ENCODE data around the gene ZNF425.
"Not testable (repeated sequence)": the region's sequence is repeated elsewhere in the genome, so short reads cannot be mapped to it uniquely, and the experiment has no call there.

The ZNF425 gene

GRCh38 chr7:149147072-149147751 is 21.1 kb upstream of the ZNF425 start, which contains the start of gene ZNF398:
Gene ZNF398 (plus strand): TSS chr7:149147453. CDS start chr7:149147743, 290 bp downstream.
- TF ChIP-seq EZH2phosphoT487 (IDR thresholded peaks at IDR 0.05; ENCODE audit: borderline replicate concordance), result no peak
- TF ChIP-seq, protein P1, sequence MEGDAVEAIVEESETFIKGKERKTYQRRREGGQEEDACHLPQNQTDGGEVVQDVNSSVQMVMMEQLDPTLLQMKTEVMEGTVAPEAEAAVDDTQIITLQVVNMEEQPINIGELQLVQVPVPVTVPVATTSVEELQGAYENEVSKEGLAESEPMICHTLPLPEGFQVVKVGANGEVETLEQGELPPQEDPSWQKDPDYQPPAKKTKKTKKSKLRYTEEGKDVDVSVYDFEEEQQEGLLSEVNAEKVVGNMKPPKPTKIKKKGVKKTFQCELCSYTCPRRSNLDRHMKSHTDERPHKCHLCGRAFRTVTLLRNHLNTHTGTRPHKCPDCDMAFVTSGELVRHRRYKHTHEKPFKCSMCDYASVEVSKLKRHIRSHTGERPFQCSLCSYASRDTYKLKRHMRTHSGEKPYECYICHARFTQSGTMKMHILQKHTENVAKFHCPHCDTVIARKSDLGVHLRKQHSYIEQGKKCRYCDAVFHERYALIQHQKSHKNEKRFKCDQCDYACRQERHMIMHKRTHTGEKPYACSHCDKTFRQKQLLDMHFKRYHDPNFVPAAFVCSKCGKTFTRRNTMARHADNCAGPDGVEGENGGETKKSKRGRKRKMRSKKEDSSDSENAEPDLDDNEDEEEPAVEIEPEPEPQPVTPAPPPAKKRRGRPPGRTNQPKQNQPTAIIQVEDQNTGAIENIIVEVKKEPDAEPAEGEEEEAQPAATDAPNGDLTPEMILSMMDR (conservative IDR thresholded peaks at IDR 0.05; ENCODE audit: low read length), result peak; percentile 61
- Histone ChIP-seq H4K20me1 (ENCODE audit: insufficient read depth, low read length, poor library complexity, severe bottlenecking) (peaks cover 21% of the 10 kb centered on the region), H3K9ac (ENCODE audit: low read depth, low read length, poor library complexity, severe bottlenecking) (peak within 1 kb of the TSS; percentile 91), H3K4me3 (ENCODE audit: low read length, poor library complexity, severe bottlenecking) (peak within 1 kb of the TSS; percentile 89), H3K79me2 (ENCODE audit: insufficient read depth, low read length) (peaks cover 59% of the 10 kb centered on the region), H3K36me3 (ENCODE audit: insufficient read depth, low read length) (no peaks in the 10 kb centered on the region), H3K27me3 (ENCODE audit: insufficient read depth, low read length, poor library complexity, severe bottlenecking) (no peaks in the 10 kb centered on the region), H3F3A (ENCODE audit: low read depth) (no peaks in the 10 kb centered on the region), H3K4me1 (ENCODE audit: insufficient read depth, low read length, poor library complexity, severe bottlenecking) (peaks cover 22% of the 10 kb centered on the region), H2AFZ (ENCODE audit: low read length) (peak within 1 kb of the TSS; percentile 90), H3K9me3 (ENCODE audit: insufficient read depth, low read depth, low read length) (no peaks in the 10 kb centered on the region), H3K4me2 (ENCODE audit: low read depth, low read length, poor library complexity, severe bottlenecking) (peak within 1 kb of the TSS; percentile 91), H3K9me2 (replicated peaks; ENCODE audit: low read depth, low read length) (no peaks in the 10 kb centered on the region)

DNA sequence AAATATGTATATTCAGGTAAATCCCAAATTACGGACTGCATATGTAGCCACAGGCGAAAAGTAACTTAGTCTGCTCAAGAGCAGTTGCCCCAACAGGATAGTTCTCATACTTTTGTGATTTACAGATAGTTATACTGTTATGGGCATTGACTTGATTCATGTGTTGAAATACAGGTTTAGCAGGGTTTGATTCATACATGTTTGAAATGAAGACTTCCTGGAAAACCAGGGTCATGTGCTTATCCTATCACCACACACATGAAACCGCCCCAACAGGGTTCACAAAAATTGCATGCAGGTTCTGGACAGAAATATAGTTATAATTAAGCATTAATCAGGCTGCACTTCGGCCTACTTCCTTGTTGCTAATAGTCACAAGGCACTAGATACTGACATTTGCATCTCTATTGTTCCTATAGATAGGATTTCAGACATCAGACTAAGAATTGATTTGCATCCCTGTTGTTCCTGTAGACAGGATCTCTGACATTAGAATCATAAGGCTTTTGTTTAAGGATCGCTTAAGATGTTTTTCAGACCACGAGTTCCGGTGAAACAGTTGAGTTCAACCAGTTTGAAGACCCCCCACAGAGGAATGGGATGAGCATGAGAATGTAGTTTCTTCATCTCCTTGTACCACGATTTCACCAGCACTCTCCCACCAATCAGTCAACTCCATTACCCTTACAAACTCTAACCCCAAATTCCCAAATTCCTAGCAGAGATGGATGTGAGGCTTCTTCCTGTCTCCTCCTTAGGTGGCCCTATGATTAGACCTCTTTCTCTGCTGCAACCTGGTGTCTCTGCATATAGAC is 19.1 kb upstream of the ZNF425 start:
- Histone ChIP-seq H3K9ac (ENCODE audit: low read depth, low read length, poor library complexity, severe bottlenecking) (peak overlapping the region; percentile 91), H3F3A (ENCODE audit: low read depth) (no peaks in the 10 kb centered on the region), H2AFZ (ENCODE audit: low read length) (no peak overlapping the region), H3K36me3 (ENCODE audit: insufficient read depth, low read length) (no peaks in the 10 kb centered on the region), H3K79me2 (ENCODE audit: insufficient read depth, low read length) (peaks cover 45% of the 10 kb centered on the region), H3K4me1 (ENCODE audit: insufficient read depth, low read length, poor library complexity, severe bottlenecking) (peaks cover 22% of the 10 kb centered on the region), H3K4me2 (ENCODE audit: low read depth, low read length, poor library complexity, severe bottlenecking) (peak overlapping the region; percentile 68), H3K4me3 (ENCODE audit: low read length, poor library complexity, severe bottlenecking) (peak overlapping the region; percentile 89), H3K27me3 (ENCODE audit: insufficient read depth, low read length, poor library complexity, severe bottlenecking) (no peaks in the 10 kb centered on the region), H4K20me1 (ENCODE audit: insufficient read depth, low read length, poor library complexity, severe bottlenecking) (peaks cover 20% of the 10 kb centered on the region), H3K9me2 (replicated peaks; ENCODE audit: low read depth, low read length) (no peaks in the 10 kb centered on the region), H3K9me3 (ENCODE audit: insufficient read depth, low read depth, low read length) (no peaks in the 10 kb centered on the region)
- TF ChIP-seq, protein P1 (conservative IDR thresholded peaks at IDR 0.05; ENCODE audit: low read length), result no peak
- no peak for TF ChIP-seq EZH2phosphoT487 (IDR thresholded peaks at IDR 0.05; ENCODE audit: borderline replicate concordance)

DNA sequence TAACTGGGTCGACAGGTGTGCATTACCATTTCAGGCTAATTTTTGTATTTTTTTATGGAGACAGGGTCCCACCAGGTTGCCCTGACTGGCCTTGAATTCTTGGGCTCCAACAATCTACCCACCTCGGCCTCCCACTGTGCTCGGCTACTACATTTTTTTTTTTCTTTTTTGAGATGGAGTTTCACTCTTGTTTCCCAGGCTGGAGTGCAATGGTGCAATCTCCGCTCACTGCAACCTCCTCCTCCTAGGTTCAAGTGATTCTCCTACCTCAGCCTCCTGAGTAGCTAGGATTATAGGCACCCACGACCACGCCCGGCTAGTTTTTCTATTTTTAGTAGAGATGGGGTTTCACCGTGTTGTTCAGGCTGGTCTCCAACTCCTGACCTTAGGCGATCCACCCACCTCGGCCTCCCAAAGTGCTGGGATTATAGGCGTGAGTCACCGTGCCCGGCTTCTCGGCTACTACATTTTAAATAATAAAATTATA is 18.4 kb upstream of the ZNF425 start:
- not testable (repeated sequence) for H3K27me3 ChIP-seq (ENCODE audit: insufficient read depth, low read length, poor library complexity, severe bottlenecking); H3F3A ChIP-seq (ENCODE audit: low read depth); H3K4me3 ChIP-seq (ENCODE audit: low read length, poor library complexity, severe bottlenecking); H2AFZ ChIP-seq (ENCODE audit: low read length); H3K9me3 ChIP-seq (ENCODE audit: insufficient read depth, low read depth, low read length); H3K9me2 ChIP-seq (replicated peaks; ENCODE audit: low read depth, low read length); H3K9ac ChIP-seq (ENCODE audit: low read depth, low read length, poor library complexity, severe bottlenecking); H3K36me3 ChIP-seq (ENCODE audit: insufficient read depth, low read length)
- Histone ChIP-seq H3K4me1 (ENCODE audit: insufficient read depth, low read length, poor library complexity, severe bottlenecking) (peaks cover 18% of the 10 kb centered on the region), H4K20me1 (ENCODE audit: insufficient read depth, low read length, poor library complexity, severe bottlenecking) (peaks cover 13% of the 10 kb centered on the region), H3K4me2 (ENCODE audit: low read depth, low read length, poor library complexity, severe bottlenecking) (peak overlapping the region; percentile 68), H3K79me2 (ENCODE audit: insufficient read depth, low read length) (peaks cover 37% of the 10 kb centered on the region)
